Measurements from ENCODE around the gene SERPINI1. TPM values are rescaled to one million over a fixed set of nuclear protein-coding genes. Genes with fewer than 3 reads are reported as not detected.

Gene SERPINI1
- total RNA-seq, 4 donors from 2014 or later, result 0.70 to 2.7 (median 2.2) TPM

GRCh38 chr3:167700926-167701325, 34.6 kb upstream of the SERPINI1 start:
- no peak overlapping the region for H3K27ac ChIP-seq
- H3K9me3 ChIP-seq, result no peaks in the 10 kb centered on the region
- no peaks in the 10 kb centered on the region for H3K27me3 ChIP-seq
- H3K4me1 ChIP-seq, result no peaks in the 10 kb centered on the region
- no peak for DNase-seq
- in situ Hi-C loops (cut with MboI; ENCODE audit: low sequenced_read_pairs in 4 of 4) (no loop called here), intact Hi-C loops (cut with DNase I; ENCODE audit: low total_unique reads) (no loop called here)
- no peak overlapping the region for H3K4me3 ChIP-seq
- peaks cover 0 to 29% of the 10 kb centered on the region in 2 donors for H3K36me3 ChIP-seq
- ATAC-seq, result no peak
- TF ChIP-seq CTCF (IDR thresholded peaks at IDR 0.05 in 4 of 5, conservative IDR thresholded peaks at IDR 0.05 in 1 of 5), result no peak
- no peak for TF ChIP-seq POLR2A (IDR thresholded peaks at IDR 0.05)

- in situ Hi-C loops (cut with MboI; ENCODE audit: low sequenced_read_pairs in 4 of 4) (no loop called here), intact Hi-C loops (cut with DNase I; ENCODE audit: low total_unique reads) (no loop called here)
- no peak overlapping the region for H3K27ac ChIP-seq
- H3K36me3 ChIP-seq, result peaks cover 0 to 18% of the 10 kb centered on the region in 2 donors
- H3K9me3 ChIP-seq, result no peaks in the 10 kb centered on the region
- no peaks in the 10 kb centered on the region for H3K27me3 ChIP-seq
- H3K4me3 ChIP-seq, result no peak overlapping the region
- DNase-seq (no peak), ATAC-seq (no peak)
- H3K4me1 ChIP-seq, result no peaks in the 10 kb centered on the region
- no peak for TF ChIP-seq CTCF (IDR thresholded peaks at IDR 0.05 in 4 of 5, conservative IDR thresholded peaks at IDR 0.05 in 1 of 5)
- TF ChIP-seq POLR2A (IDR thresholded peaks at IDR 0.05), result no peak
Observed at GRCh38 chr3:167705840-167706239, 29.7 kb upstream of the SERPINI1 start.

GRCh38 chr3:167709690-167710089, 25.8 kb upstream of the SERPINI1 start:
- TF ChIP-seq POLR2A (IDR thresholded peaks at IDR 0.05) (no peak), CTCF (IDR thresholded peaks at IDR 0.05 in 4 of 5, conservative IDR thresholded peaks at IDR 0.05 in 1 of 5) (no peak)
- Histone ChIP-seq H3K27ac (no peak overlapping the region), H3K9me3 (no peaks in the 10 kb centered on the region), H3K4me1 (no peaks in the 10 kb centered on the region), H3K4me3 (no peak overlapping the region), H3K36me3 (peaks cover 0 to 6% of the 10 kb centered on the region in 2 donors), H3K27me3 (no peaks in the 10 kb centered on the region)
- in situ Hi-C loops (cut with MboI; ENCODE audit: low sequenced_read_pairs in 4 of 4), result no loop called here
- DNase-seq, result no peak
- intact Hi-C loops (cut with DNase I; ENCODE audit: low total_unique reads), result no loop called here
- no peak for ATAC-seq

- no peak overlapping the region for H3K4me3 ChIP-seq
Observed at GRCh38 chr3:167710552-167710951, 25.0 kb upstream of the SERPINI1 start.

More at GRCh38 chr3:167710552-167710951, 25.0 kb upstream of the SERPINI1 start:
- H3K27ac ChIP-seq, result no peak overlapping the region
- TF ChIP-seq CTCF (IDR thresholded peaks at IDR 0.05 in 4 of 5, conservative IDR thresholded peaks at IDR 0.05 in 1 of 5) (no peak), POLR2A (IDR thresholded peaks at IDR 0.05) (no peak)
- no peaks in the 10 kb centered on the region for H3K27me3 ChIP-seq
- no peaks in the 10 kb centered on the region for H3K9me3 ChIP-seq
- peaks cover 0 to 6% of the 10 kb centered on the region in 2 donors for H3K36me3 ChIP-seq
- H3K4me1 ChIP-seq, result no peaks in the 10 kb centered on the region
- DNase-seq (no peak), ATAC-seq (no peak)
- in situ Hi-C loops (cut with MboI; ENCODE audit: low sequenced_read_pairs in 4 of 4), result no loop called here
- intact Hi-C loops (cut with DNase I; ENCODE audit: low total_unique reads), result no loop called here

Measured in gastrocnemius medialis (tissue), 4 donors.